Suprapubic skin (tissue), 4 donors: ENCODE results near the gene CPOX.

ENCODE experiments used
- CTCF ChIP-seq, 2 donors: fragments of 200-600 bp in 1 of 2; fragments of 450-650 bp in 1 of 2; sonication (generic) in 1 of 2; IDR thresholded peaks; one replicate each; pipeline ENCODE4 v1.5.1; 2016 to 2019; ENCODE audit warnings: antibody characterized with exemption in 2 of 2, mild to moderate bottlenecking in 1 of 2, moderate library complexity in 1 of 2
- EP300 ChIP-seq: sonication (generic); formaldehyde crosslinking; IDR thresholded peaks from one replicate; pipeline ENCODE4 v1.6.1; 2017; ENCODE audit warnings: antibody characterized with exemption
- POLR2A ChIP-seq, 2 donors: fragments of 450-650 bp; IDR thresholded peaks; one replicate each; pipeline ENCODE4 v1.6.1; 2017; ENCODE audit warnings: antibody characterized with exemption in 2 of 2, mild to moderate bottlenecking in 2 of 2, moderate library complexity in 2 of 2
- POLR2AphosphoS5 ChIP-seq, 3 donors: sonication (generic); formaldehyde crosslinking; IDR thresholded peaks; one replicate each; pipeline ENCODE4 v1.6.1; 2017; ENCODE audit warnings: antibody characterized with exemption in 3 of 3

GRCh38 chr3:98589331-98590036 is 3.9 kb downstream of the CPOX start:
- TF ChIP-seq POLR2A (IDR thresholded peaks at IDR 0.05) = no peak
- TF ChIP-seq CTCF (IDR thresholded peaks at IDR 0.05) = no peak
- TF ChIP-seq POLR2AphosphoS5 (IDR thresholded peaks at IDR 0.05) = no peak
- no peak for TF ChIP-seq EP300
